IMR-90 (cell line): ENCODE measurements around the gene HERC4. TPM values are rescaled to one million over a fixed set of nuclear protein-coding genes. Genes with fewer than 3 reads are reported as not detected.

Experiments
- ATAC-seq: fragments of 200-7000 bp; cut with Tn5 transposase; 2 replicates; pipeline ENCODE4 v1.9.1; 2020; ENCODE audit warnings: low read depth, mild to moderate bottlenecking, moderate library complexity
- BruUV-seq: library from RNA; stranded (reverse); fragments of 400-500 nt; replicated peaks from 2 replicates; lab custom pipeline; 2021; lab: Mats Ljungman, UMichigan
- CTCF ChIA-PET: fragments of 300-600 bp; formaldehyde crosslinking; extraction: SDS; loops from one replicate; lab custom pipeline; 2021; ENCODE audit warnings: antibody characterized with exemption; lab: Yijun Ruan, JAX
- POLR2A ChIA-PET: fragments of 300-600 bp; sonication (Branson Sonifier 250); formaldehyde crosslinking; loops from one replicate; lab custom pipeline; 2022; ENCODE audit warnings: antibody characterized with exemption; ENCODE audit not compliant: unreplicated experiment; lab: Charles Lee
- DNase-seq: peaks from one replicate; pipeline ENCODE4 v3.0.0; 2013
- H2AFZ ChIP-seq: replicated peaks from 2 replicates; pipeline ENCODE3; 2013; ENCODE audit warnings: low read length, mild to moderate bottlenecking; ENCODE audit not compliant: poor library complexity
- H2AK5ac ChIP-seq: 2 replicates; pipeline ENCODE4 v1.6.1; 2013; ENCODE audit warnings: low read depth, low read length, inconsistent platforms
- H2AK9ac ChIP-seq: replicated peaks from 2 replicates; pipeline ENCODE3; 2013; ENCODE audit warnings: mild to moderate bottlenecking, low read depth, low read length, moderate library complexity; ENCODE audit not compliant: poor library complexity
- H2BK120ac ChIP-seq: 2 replicates; pipeline ENCODE4 v1.6.1; 2013; ENCODE audit warnings: low read depth, low read length, inconsistent platforms
- H2BK15ac ChIP-seq: 3 replicates; pipeline ENCODE4 v1.6.1; 2013; ENCODE audit warnings: low read depth, low read length, inconsistent platforms
- H2BK20ac ChIP-seq: 2 replicates; pipeline ENCODE4 v1.6.1; 2013; ENCODE audit warnings: low read depth, mild to moderate bottlenecking, inconsistent platforms, low read length, moderate library complexity
- H2BK5ac ChIP-seq: 2 replicates; pipeline ENCODE4 v1.6.1; 2013; ENCODE audit warnings: mild to moderate bottlenecking, low read depth, low read length, inconsistent platforms; ENCODE audit not compliant: poor library complexity, severe bottlenecking
- H3K14ac ChIP-seq: replicated peaks from 2 replicates; pipeline ENCODE4 v1.6.1; 2013; ENCODE audit warnings: low read depth, low read length, inconsistent platforms
- H3K18ac ChIP-seq: 2 replicates; pipeline ENCODE4 v1.6.1; 2013; ENCODE audit warnings: low read depth, low read length, control low read depth
- H3K23ac ChIP-seq: 2 replicates; pipeline ENCODE4 v1.6.1; 2013; ENCODE audit warnings: low read depth, low read length, inconsistent platforms
- H3K27ac ChIP-seq: 2 replicates; pipeline ENCODE4 v1.5.1; 2013; ENCODE audit warnings: mild to moderate bottlenecking, control low read depth, low read length; ENCODE audit not compliant: insufficient read depth
- H3K27me3 ChIP-seq: 2 replicates; pipeline ENCODE4 v1.6.1; 2013; ENCODE audit warnings: low read length; ENCODE audit not compliant: control insufficient read depth, insufficient read depth
- H3K36me3 ChIP-seq: 2 replicates; pipeline ENCODE4 v1.6.1; 2013; ENCODE audit warnings: low read length, mixed read lengths; ENCODE audit not compliant: control insufficient read depth, insufficient read depth
- H3K4ac ChIP-seq: 2 replicates; pipeline ENCODE4 v1.6.1; 2013; ENCODE audit warnings: low read depth, low read length, inconsistent platforms
- H3K4me1 ChIP-seq: 2 replicates; pipeline ENCODE4 v1.6.1; 2013; ENCODE audit warnings: low read length, mixed read lengths; ENCODE audit not compliant: control insufficient read depth, insufficient read depth
- H3K4me2 ChIP-seq: 2 replicates; pipeline ENCODE4 v1.6.1; 2013; ENCODE audit warnings: low read depth, mild to moderate bottlenecking, control low read depth, low read length, moderate library complexity
- H3K4me3 ChIP-seq: 2 replicates; pipeline ENCODE4 v1.5.1; 2013; ENCODE audit warnings: low read depth, mild to moderate bottlenecking, control low read depth, low read length, moderate library complexity; ENCODE audit not compliant: insufficient read depth
- H3K56ac ChIP-seq: 2 replicates; pipeline ENCODE4 v1.6.1; 2013; ENCODE audit warnings: low read length, inconsistent platforms; ENCODE audit not compliant: insufficient read depth; ENCODE audit errors: extremely low read depth
- H3K79me1 ChIP-seq, 2 experiments: 2 replicates each; pipeline ENCODE4 v1.6.1; 2013; ENCODE audit warnings: low read length in 2 of 2, inconsistent platforms in 1 of 2, low read depth in 1 of 2
- H3K9ac ChIP-seq: 2 replicates; pipeline ENCODE4 v1.6.1; 2013; ENCODE audit warnings: low read depth, low read length, control low read depth
- H3K9me1 ChIP-seq: 2 replicates; pipeline ENCODE4 v1.6.1; 2013; ENCODE audit warnings: low read length, inconsistent platforms; ENCODE audit not compliant: insufficient read depth
- H3K9me3 ChIP-seq: 2 replicates; pipeline ENCODE4 v1.6.1; 2013; ENCODE audit warnings: low read length; ENCODE audit not compliant: control insufficient read depth, insufficient read depth
- H4K20me1 ChIP-seq: 2 replicates; pipeline ENCODE4 v1.6.1; 2013; ENCODE audit warnings: low read length, inconsistent platforms; ENCODE audit not compliant: insufficient read depth
- H4K5ac ChIP-seq: 2 replicates; pipeline ENCODE4 v1.6.1; 2013; ENCODE audit warnings: mild to moderate bottlenecking, low read depth, low read length, control low read depth
- H4K8ac ChIP-seq, 2 experiments: 2 replicates each; pipeline ENCODE4 v1.6.1; 2013; ENCODE audit warnings: low read depth in 2 of 2, low read length in 2 of 2, control low read depth in 1 of 2, inconsistent platforms in 1 of 2
- H4K91ac ChIP-seq: 2 replicates; pipeline ENCODE4 v1.6.1; 2013; ENCODE audit warnings: low read depth, low read length, inconsistent platforms; ENCODE audit not compliant: insufficient read depth
- CTCF ChIP-seq: conservative IDR thresholded peaks from 2 replicates; pipeline ENCODE4 v1.5.1; 2012; ENCODE audit warnings: mild to moderate bottlenecking, low read depth, low read length, improper control_type of control experiment
- MAZ ChIP-seq: IDR thresholded peaks from 2 replicates; pipeline ENCODE4 v1.6.1; 2012; ENCODE audit warnings: low read depth, mild to moderate bottlenecking, low read length, improper control_type of control experiment, moderate library complexity, borderline replicate concordance
- RAD21 ChIP-seq: IDR thresholded peaks from 2 replicates; pipeline ENCODE4 v1.6.1; 2012; ENCODE audit warnings: low read length, improper control_type of control experiment
- SMC3 ChIP-seq: fragments of 150-350 bp; IDR thresholded peaks from 2 replicates; pipeline ENCODE4 v1.6.1; 2016; ENCODE audit warnings: low read depth, mild to moderate bottlenecking, antibody characterized with exemption, low read length, moderate library complexity
- USF2 ChIP-seq: fragments of 150-350 bp; IDR thresholded peaks from 2 replicates; pipeline ENCODE4 v1.6.1; 2017; ENCODE audit warnings: mild to moderate bottlenecking, antibody characterized with exemption, low read length, low read depth
- WGBS, 2 experiments: methylation state at CpG; one replicate each; pipeline versions ENCODE4 v1.1.5 to v1.1.7; 2013; ENCODE audit warnings: missing lambda C conversion rate in 2 of 2; ENCODE audit not compliant: insufficient read length in 1 of 2; ENCODE audit errors: extremely low coverage in 2 of 2; 5-methylcytosine and 5-hydroxymethylcytosine counted together
- dilution Hi-C: fragments of 300-500 bp; cut with HindIII; formaldehyde crosslinking; loops from one replicate; pipeline ENCODE4 v1.14.3; 2018; ENCODE audit warnings: low sequenced_read_pairs; ENCODE audit not compliant: unreplicated experiment
- in situ Hi-C: fragments of 300-500 bp; cut with MboI; formaldehyde crosslinking; loops from 3 replicates; pipeline ENCODE4 v1.14.3; 2019; ENCODE audit warnings: low sequenced_read_pairs, inconsistent platforms, mixed read lengths
- intact Hi-C: fragments of 100-400 bp; cut with micrococcal nuclease; formaldehyde crosslinking; loops from 2 replicates; pipeline ENCODE4 v1.10.0; 2022
- polyA plus RNA-seq, 3 experiments: library from polyadenylated mRNA; depleted of rRNA; stranded (reverse); fragments of >200 nt; gene quantifications; 2 replicates each; pipeline ENCODE4 v1.2.3, GENCODE V29; 2012; ENCODE audit warnings: low replicate concordance in 1 of 3
- total RNA-seq: library from RNA; depleted of rRNA; stranded (reverse); fragments of >200 nt; gene quantifications from 2 replicates; pipeline ENCODE4 v1.2.3, GENCODE V29; 2012

Gene HERC4
- total and polyA plus RNA-seq, 2 of the 4 experiments (the other 2 are of a cell fraction) = 66.6 to 92.8 TPM

- TF ChIP-seq MAZ = no peak
Measured at GRCh38 chr10:68083953-68084352, 8.9 kb upstream of the HERC4 start (continued).

- peak overlapping the region; percentile 50 to 78; a peak in 2 of 4 replicates for H4K8ac ChIP-seq
- ATAC-seq (peak; percentile 79), DNase-seq (peak; percentile 67)
- TF ChIP-seq CTCF (peak; percentile 77), USF2 (no peak), SMC3 (peak; percentile 89), RAD21 (peak; percentile 83)
- in situ Hi-C loops (loop anchor here (10.0 kb wide), 1 partner anchor 122 kb away; no protein-coding TSS in a partner anchor), intact Hi-C loops (loop anchor here (1.0 kb wide), 3 partner anchors 73 to 219 kb away; no protein-coding TSS in a partner anchor), dilution Hi-C loops (no loop called here)
- H3K36me3 ChIP-seq = no peaks in the 10 kb centered on the region
- H2AK5ac ChIP-seq = no peak overlapping the region
- 0 out of 2 replicates have a peak overlapping the region, but pooled peaks have one; percentile 22 for H3K14ac ChIP-seq
- no peak overlapping the region for H3K4me3 ChIP-seq
- no peak overlapping the region for H2AFZ ChIP-seq
- BruUV-seq = no TSS peak
- H3K9me1 ChIP-seq = no peaks in the 10 kb centered on the region
- 0 out of 2 replicates have a peak overlapping the region, but pooled peaks have one; percentile 57 for H3K18ac ChIP-seq
- no peaks in the 10 kb centered on the region for H4K20me1 ChIP-seq
- H3K4ac ChIP-seq = peak overlapping the region; percentile 14; the same call in 1 of the 2 replicates
- peak overlapping the region; percentile 73; the same call in 1 of the 2 replicates for H2BK20ac ChIP-seq
- H3K23ac ChIP-seq = peak overlapping the region; percentile 63; the same call in 1 of the 2 replicates
- H2BK120ac ChIP-seq = peak overlapping the region; percentile 73
- H4K5ac ChIP-seq = no peak overlapping the region
- H3K27me3 ChIP-seq = no peaks in the 10 kb centered on the region
- peak overlapping the region; percentile 96 for H2BK5ac ChIP-seq
- no peak overlapping the region; the same call in 1 of the 2 replicates for H4K91ac ChIP-seq
- peak overlapping the region; percentile 80 for H3K56ac ChIP-seq
- CTCF ChIA-PET = interaction anchor here (0.6 to 2.4 kb wide), 10 partner anchors 10 to 220 kb away, joined by 3 to 40 read pairs (median 4); no protein-coding TSS in a partner anchor
- H3K9me3 ChIP-seq = no peaks in the 10 kb centered on the region
- H3K4me1 ChIP-seq = peaks cover 10% of the 10 kb centered on the region
- POLR2A ChIA-PET = no interaction called here
- H3K79me1 ChIP-seq = peaks cover 3 to 4% of the 10 kb centered on the region in 2 experiments; a peak in 3 of 4 replicates
- H2AK9ac ChIP-seq = no peak overlapping the region
- peak overlapping the region; percentile 65; the same call in 1 of the 2 replicates for H3K9ac ChIP-seq
- no peak overlapping the region for H3K4me2 ChIP-seq
- no peak overlapping the region for H2BK15ac ChIP-seq
- H3K27ac ChIP-seq = peak overlapping the region; percentile 23; the same call in 1 of the 2 replicates
- WGBS, 2 experiments = no CpG with 5 or more reads among the region's 1 CpG
Measured at GRCh38 chr10:68082872-68083271, 7.8 kb upstream of the HERC4 start.
